ENCODE results near the gene SH3GL1. TPM values are rescaled to one million over a fixed set of nuclear protein-coding genes. Genes with fewer than 3 reads are reported as not detected.

Gene SH3GL1, protein sequence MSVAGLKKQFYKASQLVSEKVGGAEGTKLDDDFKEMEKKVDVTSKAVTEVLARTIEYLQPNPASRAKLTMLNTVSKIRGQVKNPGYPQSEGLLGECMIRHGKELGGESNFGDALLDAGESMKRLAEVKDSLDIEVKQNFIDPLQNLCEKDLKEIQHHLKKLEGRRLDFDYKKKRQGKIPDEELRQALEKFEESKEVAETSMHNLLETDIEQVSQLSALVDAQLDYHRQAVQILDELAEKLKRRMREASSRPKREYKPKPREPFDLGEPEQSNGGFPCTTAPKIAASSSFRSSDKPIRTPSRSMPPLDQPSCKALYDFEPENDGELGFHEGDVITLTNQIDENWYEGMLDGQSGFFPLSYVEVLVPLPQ
- 41.2 and 83.9 TPM in 2 replicates for total RNA-seq

DNA sequence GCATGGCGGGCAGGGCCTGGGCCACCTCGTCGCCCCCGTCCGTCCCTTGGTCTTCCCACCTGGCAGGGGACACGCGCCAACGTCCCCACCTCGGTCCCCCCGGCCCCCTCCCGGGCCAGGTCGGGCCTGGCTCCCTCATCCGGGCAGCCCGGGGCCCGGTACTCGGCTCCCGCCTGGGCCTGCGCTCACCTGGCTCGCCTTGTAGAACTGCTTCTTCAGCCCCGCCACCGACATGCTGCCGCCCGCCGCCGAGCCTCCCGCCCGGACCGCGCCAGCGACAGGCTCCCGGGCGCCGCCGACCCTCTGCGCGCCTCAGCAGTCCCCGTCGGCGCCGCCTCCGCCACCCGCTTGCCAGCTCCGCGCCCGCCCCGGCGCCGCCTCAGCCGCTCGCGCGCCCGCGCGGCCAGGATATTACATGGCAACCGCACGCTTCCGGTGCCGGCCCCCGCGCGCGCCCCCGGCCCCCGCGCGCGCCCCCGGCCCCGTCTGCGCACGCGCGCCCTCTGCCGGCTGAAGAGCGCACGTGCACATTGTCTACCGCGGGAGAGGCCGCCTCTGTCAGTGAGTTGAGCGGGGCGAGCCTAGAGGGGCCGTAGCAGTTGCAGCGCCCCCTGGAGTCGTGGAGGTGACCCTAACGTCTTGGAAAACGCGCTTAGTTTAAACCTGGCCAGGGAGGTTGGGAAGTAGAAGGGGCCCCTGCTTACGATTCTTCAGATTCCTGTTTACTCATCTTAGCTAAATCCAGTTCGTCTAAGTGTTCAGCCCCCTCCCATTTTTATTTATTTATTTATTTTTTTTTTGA lies at the start of gene SH3GL1:
Gene SH3GL1 (minus strand): TSS at position 413 of the 802 bp plus-strand sequence. CDS start 179 bp downstream, at position 234.

DNA sequence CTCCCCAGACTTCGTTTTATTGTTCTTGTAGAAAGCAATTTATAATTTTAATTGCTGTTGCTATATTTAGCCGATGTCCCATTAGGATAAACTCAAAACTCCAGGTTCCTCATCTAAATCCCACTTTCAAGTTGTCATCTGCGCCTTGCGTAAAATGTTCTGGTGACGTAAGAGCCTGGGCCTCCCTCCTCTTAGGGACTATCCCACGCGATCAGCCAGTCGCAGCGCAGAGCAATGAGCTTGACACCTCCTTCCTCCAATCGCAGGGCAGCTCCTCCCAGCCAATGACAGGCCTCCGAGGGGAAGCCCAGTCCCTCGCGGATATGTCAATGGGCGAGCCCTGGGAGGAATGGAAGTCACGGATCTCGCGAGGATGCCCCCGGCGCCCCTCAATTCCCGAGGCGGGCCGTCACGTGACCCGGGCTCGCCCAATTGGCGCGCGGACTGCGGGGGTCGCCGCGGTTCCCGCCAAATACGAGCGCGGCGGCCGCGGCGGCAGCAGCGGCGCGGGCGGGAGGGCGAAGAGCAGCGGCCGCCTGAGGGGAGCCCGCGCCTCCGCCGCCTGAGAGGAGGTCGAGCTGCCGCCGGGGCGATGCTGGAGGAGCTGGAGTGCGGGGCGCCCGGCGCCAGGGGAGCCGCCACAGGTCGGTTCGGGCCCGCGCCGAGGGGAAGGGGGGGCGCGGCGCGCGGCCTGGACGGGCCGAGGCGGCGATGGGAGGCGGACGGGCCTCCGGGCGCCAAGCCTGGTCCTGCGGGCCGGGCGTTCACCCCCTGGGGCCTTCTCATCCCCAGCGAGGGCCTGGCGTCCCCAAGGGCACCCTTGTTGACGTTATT lies 2.0 kb upstream of the SH3GL1 start, which contains the start of gene CHAF1A:
Gene CHAF1A (plus strand): TSS at position 470 of the 834 bp plus-strand sequence. CDS start 123 bp downstream, at position 593.

DNA sequence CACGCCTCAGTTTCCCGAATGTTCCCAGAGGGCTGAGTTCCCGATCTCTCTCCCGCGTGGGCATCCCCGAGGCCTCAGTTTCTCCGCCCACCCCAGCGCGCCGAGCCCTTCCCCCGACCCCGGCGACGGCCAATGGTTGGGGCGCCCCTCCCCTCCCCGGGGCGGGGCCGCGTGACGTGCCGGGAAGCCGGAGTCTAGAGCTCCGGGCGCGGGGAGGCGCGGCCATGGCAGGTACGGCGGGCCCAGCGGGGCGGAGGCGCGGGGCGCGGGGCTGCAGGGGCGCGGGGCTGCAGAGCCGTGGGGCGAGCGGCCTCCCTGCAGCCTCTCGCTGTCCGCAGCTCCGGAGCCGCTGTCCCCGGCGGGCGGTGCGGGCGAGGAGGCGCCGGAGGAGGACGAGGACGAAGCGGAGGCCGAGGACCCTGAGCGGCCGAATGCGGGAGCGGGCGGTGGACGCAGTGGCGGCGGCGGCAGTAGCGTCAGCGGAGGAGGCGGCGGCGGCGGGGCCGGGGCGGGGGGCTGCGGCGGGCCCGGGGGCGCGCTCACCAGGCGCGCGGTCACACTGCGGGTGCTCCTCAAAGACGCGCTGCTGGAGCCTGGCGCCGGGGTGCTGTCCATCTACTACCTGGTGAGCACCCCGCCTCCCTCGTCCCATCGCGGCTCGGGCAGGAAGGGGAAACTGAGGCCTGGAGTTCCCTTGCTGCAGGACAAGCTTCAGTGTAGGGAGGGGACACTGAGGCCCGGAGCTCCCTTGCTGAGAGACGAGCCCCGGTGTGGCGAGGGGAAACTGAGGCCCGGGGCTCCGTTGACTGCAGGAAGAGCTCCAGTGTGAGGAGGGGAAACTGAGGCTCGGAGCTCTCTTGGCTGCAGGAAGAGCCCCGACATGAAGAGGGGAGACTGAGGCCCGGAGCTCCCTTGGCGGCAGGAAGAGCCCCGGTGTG lies 56.7 kb downstream of the SH3GL1 start, which contains the start of gene MPND:
Gene MPND (plus strand): TSS at position 193 of the 938 bp plus-strand sequence. CDS start 32 bp downstream, at position 225.

DNA sequence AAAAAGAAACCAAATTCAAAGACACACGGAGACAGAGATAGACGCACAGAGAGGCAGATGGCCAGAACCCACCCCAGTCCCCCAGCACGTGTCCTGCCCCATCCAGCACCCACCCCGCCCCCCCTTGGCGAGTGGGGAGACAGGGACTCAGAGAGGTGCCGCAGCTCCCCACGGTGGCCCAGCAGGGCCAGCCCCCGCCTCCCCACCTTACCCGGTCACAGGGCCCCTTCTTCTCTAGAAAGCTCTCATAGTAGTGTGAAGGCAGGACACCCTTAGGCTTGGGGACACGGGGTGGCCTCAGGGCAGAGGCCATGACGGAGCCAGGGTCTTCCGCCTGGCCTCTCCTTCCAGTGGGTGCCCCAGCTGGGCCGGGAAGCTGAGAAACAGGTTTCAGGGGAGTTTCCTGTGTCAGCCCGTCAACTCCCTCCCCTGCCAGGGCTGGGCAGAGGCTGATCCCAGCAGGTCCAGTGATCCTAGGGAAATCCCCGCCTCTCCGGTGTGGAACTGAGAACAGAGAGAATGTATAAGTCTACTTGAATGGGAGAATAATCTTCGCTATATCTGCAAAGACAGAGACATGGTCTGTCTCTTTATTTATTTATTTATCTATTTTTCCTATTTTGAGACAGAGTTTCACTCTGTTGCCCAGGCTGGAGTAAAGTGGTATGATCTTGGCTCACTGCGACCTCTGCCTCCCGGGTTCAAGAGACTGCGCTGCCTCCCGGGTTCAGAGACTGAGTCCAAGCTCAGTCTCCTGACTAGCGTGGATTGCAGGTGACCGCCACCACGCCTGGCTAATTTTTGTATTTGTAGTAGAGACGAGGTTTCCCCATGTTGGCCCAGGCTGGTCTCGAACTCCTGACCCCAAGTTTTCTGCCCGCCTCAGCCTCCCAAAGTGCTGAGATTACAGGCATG lies 61.6 kb downstream of the SH3GL1 start, which contains the start of gene STAP2:
Gene STAP2 (minus strand): TSS at position 387 of the 915 bp plus-strand sequence. CDS start 74 bp downstream, at position 313.

Other genes with a start within 250 kb of the SH3GL1 start
- gene CREB3L3, start 246.9 kb downstream of the SH3GL1 start, total RNA-seq = not detected in 2 replicates
- 6.1 and 9.0 TPM in 2 replicates for gene SIRT6, start 218.0 kb downstream of the SH3GL1 start, total RNA-seq
- 0.11 and 0.17 TPM in 2 replicates for gene ANKRD24, start 217.9 kb downstream of the SH3GL1 start, total RNA-seq
- gene EBI3, start 171.0 kb downstream of the SH3GL1 start, total RNA-seq = 0.09 and 0.54 TPM in 2 replicates
- 17.4 and 17.6 TPM in 2 replicates for gene YJU2, start 153.5 kb downstream of the SH3GL1 start, total RNA-seq
- gene SHD, start 121.3 kb downstream of the SH3GL1 start, total RNA-seq = not detected in 2 replicates
- gene TMIGD2, start 98.2 kb downstream of the SH3GL1 start, total RNA-seq = not detected in 2 replicates
- 2.4 and 2.6 TPM in 2 replicates for gene FSD1, start 95.9 kb downstream of the SH3GL1 start, total RNA-seq
- 32.1 and 36.4 TPM in 2 replicates for gene STAP2, start 61.7 kb downstream of the SH3GL1 start, total RNA-seq
- 5.8 and 8.9 TPM in 2 replicates for gene MPND, start 57.0 kb downstream of the SH3GL1 start, total RNA-seq
- gene CHAF1A, start 2.1 kb upstream of the SH3GL1 start, total RNA-seq = 3.4 and 3.7 TPM in 2 replicates
- gene UBXN6, start 57.2 kb upstream of the SH3GL1 start, total RNA-seq = 75.3 and 97.5 TPM in 2 replicates
- 43.0 and 45.8 TPM in 2 replicates for gene HDGFL2, start 71.8 kb upstream of the SH3GL1 start, total RNA-seq
- 1.1 and 1.5 TPM in 2 replicates for gene PLIN4, start 117.9 kb upstream of the SH3GL1 start, total RNA-seq
- gene PLIN5, start 134.7 kb upstream of the SH3GL1 start, total RNA-seq = 23.5 and 27.5 TPM in 2 replicates
- gene LRG1, start 139.5 kb upstream of the SH3GL1 start, total RNA-seq = 0.95 and 2.4 TPM in 2 replicates
- 27.9 and 41.9 TPM in 2 replicates for gene SEMA6B, start 159.1 kb upstream of the SH3GL1 start, total RNA-seq
- gene TNFAIP8L1, start 239.0 kb upstream of the SH3GL1 start, total RNA-seq = 61.8 and 96.2 TPM in 2 replicates

All from dermis lymphatic vessel endothelial cell (primary cell).